Naive thymus-derived CD8-positive, alpha-beta T cell (primary cell): Measurements from ENCODE around the gene SLC35D1. TPM values are rescaled to one million over a fixed set of nuclear protein-coding genes. Genes with fewer than 3 reads are reported as not detected.

Experiments
- ATAC-seq, 2 donors: fragments of 150-1000 bp; cut with Tn5 transposase in 1 of 2; sonication (Bioruptor Pico), chemical (Tn5 transposase) in 1 of 2; 1 replicate in 1 of 2; 2 replicates in 1 of 2; pipeline ENCODE4 v1.10.0; 2021; ENCODE audit warnings: mild to moderate bottlenecking in 2 of 2, moderate library complexity in 2 of 2
- POLR2A ChIA-PET: fragments of 350-600 bp; sonication (Branson Sonifier 250); formaldehyde crosslinking; loops from one replicate; lab custom pipeline; 2021; ENCODE audit warnings: antibody characterized with exemption; lab: Charles Lee
- DNase-seq, 10 donors: peaks; one replicate each; pipeline versions ENCODE4 v3.0.0 to v3.0.0-alpha.2; 2020 to 2022
- H3K27ac Mint-ChIP-seq, 10 donors: one replicate each; pipeline ENCODE4 v1.8.0; 2020 to 2022; ENCODE audit warnings: mild to moderate bottlenecking in 10 of 10, mixed read lengths in 10 of 10, moderate library complexity in 4 of 10, inconsistent platforms in 1 of 10
- H3K27me3 Mint-ChIP-seq, 5 donors: one replicate each; pipeline ENCODE4 v1.8.0; 2021 to 2022; ENCODE audit warnings: mixed read lengths in 5 of 5
- H3K36me3 Mint-ChIP-seq, 3 donors: one replicate each; pipeline ENCODE4 v1.8.0; 2020 to 2022; ENCODE audit warnings: mixed read lengths in 3 of 3, mild to moderate bottlenecking in 2 of 3, inconsistent platforms in 1 of 3
- H3K4me1 Mint-ChIP-seq, 4 donors: one replicate each; pipeline ENCODE4 v1.8.0; 2021 to 2022; ENCODE audit warnings: mixed read lengths in 4 of 4
- H3K4me3 Mint-ChIP-seq, 10 donors: one replicate each; pipeline ENCODE4 v1.8.0; 2020 to 2022; ENCODE audit warnings: mild to moderate bottlenecking in 10 of 10, mixed read lengths in 10 of 10, moderate library complexity in 6 of 10, inconsistent platforms in 1 of 10
- H3K9me3 Mint-ChIP-seq, 9 donors: one replicate each; pipeline ENCODE4 v1.8.0; 2020 to 2022; ENCODE audit warnings: mixed read lengths in 9 of 9, mild to moderate bottlenecking in 3 of 9, inconsistent platforms in 1 of 9, moderate library complexity in 1 of 9
- polyA plus RNA-seq, 3 donors: library from polyadenylated mRNA; unstranded; fragments of 300-500 nt; fragmentation: Illumina TruSeq; gene quantifications; one replicate each; pipeline ENCODE4 v1.2.3, GENCODE V29; 2021
- total RNA-seq, 8 experiments: library from RNA in 2 of 8; stranded (reverse) in 2 of 8; gene quantifications; one replicate each; pipeline ENCODE4 v1.2.3 and lab custom pipeline; 2021 to 2026

SLC35D1 gene
- total RNA-seq (10 to 100 TPM; 22.2 to 22.8 TPM), polyA plus RNA-seq (1 to 10 TPM; 4.6 to 6.2 (median 5.7) TPM), total RNA-seq (lab: John Stamatoyannopoulos, UW) (37.2 to 93.1 (median 53.5) reads per million in 6 experiments)

- DNase-seq (peak; percentile 57 to 87 (median 77)), ATAC-seq (peak; percentile 83 to 84)
- H3K27ac Mint-ChIP-seq: peak within 1 kb of the TSS; percentile 88 to 98 (median 97)
- no peaks in the 10 kb centered on the region for H3K9me3 Mint-ChIP-seq
- H3K27me3 Mint-ChIP-seq: no peaks in the 10 kb centered on the region
- POLR2A ChIA-PET: interaction anchor here (0.5 to 2.1 kb wide), 29 partner anchors 9 to 1986 kb away, joined by 3 to 16 read pairs (median 3); partner anchors contain the start of genes DNAI4, MIER1 and SERBP1
- peaks cover 14 to 31% (median 27%) of the 10 kb centered on the region in 4 donors for H3K4me1 Mint-ChIP-seq
- H3K36me3 Mint-ChIP-seq: peaks cover 8 to 22% (median 10%) of the 10 kb centered on the region in 3 donors
- peak within 1 kb of the TSS; percentile 81 to 97 (median 94) for H3K4me3 Mint-ChIP-seq
Observed at GRCh38 chr1:67053785-67054772, at the start of gene SLC35D1. TSS of gene SLC35D1 (minus strand) at chr1:67054148. CDS start at chr1:67054013, 135 bp downstream.

- POLR2A ChIA-PET: no interaction called here
- Mint-ChIP-seq H3K27ac (no peak overlapping the region), H3K4me1 (peaks cover 0 to 7% (median 4%) of the 10 kb centered on the region in 4 donors), H3K36me3 (no peaks in the 10 kb centered on the region), H3K27me3 (peaks cover 0 to 3% (median 0%) of the 10 kb centered on the region in 5 donors), H3K4me3 (no peak overlapping the region), H3K9me3 (no peaks in the 10 kb centered on the region)
- ATAC-seq: no peak
- no peak for DNase-seq
Observed at GRCh38 chr1:67103548-67103947, 49.6 kb upstream of the SLC35D1 start.

- POLR2A ChIA-PET: no interaction called here
- Mint-ChIP-seq H3K27ac (peak overlapping the region in 1 of 10 donors; percentile 81), H3K27me3 (peaks cover 0 to 3% (median 0%) of the 10 kb centered on the region in 5 donors), H3K36me3 (no peaks in the 10 kb centered on the region), H3K4me3 (no peak overlapping the region), H3K4me1 (peaks cover 0 to 7% (median 3%) of the 10 kb centered on the region in 4 donors), H3K9me3 (no peaks in the 10 kb centered on the region)
- DNase-seq (no peak), ATAC-seq (no peak)
Observed at GRCh38 chr1:67100833-67101232, 46.9 kb upstream of the SLC35D1 start.

GRCh38 chr1:67097305-67097704 lies 43.4 kb upstream of the SLC35D1 start:
- peak overlapping the region in 1 of 10 donors; percentile 43 for H3K27ac Mint-ChIP-seq
- H3K4me3 Mint-ChIP-seq: peak overlapping the region in 1 of 10 donors; percentile 5
- no peaks in the 10 kb centered on the region for H3K9me3 Mint-ChIP-seq
- H3K36me3 Mint-ChIP-seq: no peaks in the 10 kb centered on the region
- peaks cover 0 to 7% (median 3%) of the 10 kb centered on the region in 4 donors for H3K4me1 Mint-ChIP-seq
- H3K27me3 Mint-ChIP-seq: no peaks in the 10 kb centered on the region
- no peak for DNase-seq
- no peak for ATAC-seq
- POLR2A ChIA-PET: no interaction called here

GRCh38 chr1:67094191-67094590 lies 40.2 kb upstream of the SLC35D1 start:
- H3K27ac Mint-ChIP-seq: no peak overlapping the region
- POLR2A ChIA-PET: interaction anchor here (0.9 kb wide), 1 partner anchor 9 kb away, joined by 3 read pairs; no protein-coding TSS in a partner anchor
- no peaks in the 10 kb centered on the region for H3K4me1 Mint-ChIP-seq
- no peak for ATAC-seq
- H3K27me3 Mint-ChIP-seq: peaks cover 0 to 2% (median 0%) of the 10 kb centered on the region in 5 donors
- DNase-seq: no peak
- peaks cover 0 to 7% (median 0%) of the 10 kb centered on the region in 9 donors for H3K9me3 Mint-ChIP-seq
- H3K36me3 Mint-ChIP-seq: peaks cover 0 to 6% (median 5%) of the 10 kb centered on the region in 3 donors
- no peak overlapping the region for H3K4me3 Mint-ChIP-seq

GRCh38 chr1:67089685-67090208 lies 35.8 kb upstream of the SLC35D1 start:
- no peak overlapping the region for H3K4me3 Mint-ChIP-seq
- H3K4me1 Mint-ChIP-seq: peaks cover 0 to 1% (median 0%) of the 10 kb centered on the region in 4 donors
- H3K27me3 Mint-ChIP-seq: peaks cover 0 to 2% (median 0%) of the 10 kb centered on the region in 5 donors
- POLR2A ChIA-PET: interaction anchor here (1.7 kb wide), 1 partner anchor 36 kb away, joined by 6 read pairs; the partner anchor contains the start of gene SLC35D1
- no peak for ATAC-seq
- H3K9me3 Mint-ChIP-seq: peaks cover 0 to 17% (median 0%) of the 10 kb centered on the region in 9 donors
- peaks cover 0 to 10% (median 5%) of the 10 kb centered on the region in 3 donors for H3K36me3 Mint-ChIP-seq
- no peak for DNase-seq
- H3K27ac Mint-ChIP-seq: no peak overlapping the region

GRCh38 chr1:67088440-67088839 lies 34.5 kb upstream of the SLC35D1 start:
- peaks cover 0 to 1% (median 0%) of the 10 kb centered on the region in 4 donors for H3K4me1 Mint-ChIP-seq
- DNase-seq (no peak), ATAC-seq (no peak)
- H3K4me3 Mint-ChIP-seq: no peak overlapping the region
- peaks cover 0 to 10% (median 5%) of the 10 kb centered on the region in 3 donors for H3K36me3 Mint-ChIP-seq
- peak overlapping the region in 1 of 10 donors; percentile 34 for H3K27ac Mint-ChIP-seq
- POLR2A ChIA-PET: no interaction called here
- peaks cover 0 to 17% (median 0%) of the 10 kb centered on the region in 9 donors for H3K9me3 Mint-ChIP-seq
- peaks cover 0 to 2% (median 0%) of the 10 kb centered on the region in 5 donors for H3K27me3 Mint-ChIP-seq

GRCh38 chr1:67085326-67085725 lies 31.4 kb upstream of the SLC35D1 start:
- Mint-ChIP-seq H3K27ac (no peak overlapping the region), H3K4me3 (no peak overlapping the region), H3K27me3 (no peaks in the 10 kb centered on the region), H3K9me3 (peaks cover 0 to 17% (median 0%) of the 10 kb centered on the region in 9 donors), H3K36me3 (peaks cover 0 to 9% (median 5%) of the 10 kb centered on the region in 3 donors), H3K4me1 (peaks cover 0 to 1% (median 0%) of the 10 kb centered on the region in 4 donors)
- POLR2A ChIA-PET: interaction anchor here (0.8 kb wide), 1 partner anchor 9 kb away, joined by 3 read pairs; no protein-coding TSS in a partner anchor
- no peak for ATAC-seq
- DNase-seq: no peak

GRCh38 chr1:67084765-67085318 lies 30.9 kb upstream of the SLC35D1 start:
- peaks cover 0 to 1% (median 0%) of the 10 kb centered on the region in 4 donors for H3K4me1 Mint-ChIP-seq
- H3K36me3 Mint-ChIP-seq: peaks cover 0 to 9% (median 5%) of the 10 kb centered on the region in 3 donors
- DNase-seq: no peak
- H3K9me3 Mint-ChIP-seq: peaks cover 0 to 16% (median 0%) of the 10 kb centered on the region in 9 donors
- H3K27ac Mint-ChIP-seq: no peak overlapping the region
- H3K4me3 Mint-ChIP-seq: no peak overlapping the region
- no peak for ATAC-seq
- POLR2A ChIA-PET: interaction anchor here (0.8 kb wide), 1 partner anchor 9 kb away, joined by 3 read pairs; no protein-coding TSS in a partner anchor
- no peaks in the 10 kb centered on the region for H3K27me3 Mint-ChIP-seq

GRCh38 chr1:67078291-67078690 lies 24.3 kb upstream of the SLC35D1 start:
- H3K27me3 Mint-ChIP-seq: peaks cover 0 to 2% (median 0%) of the 10 kb centered on the region in 5 donors
- DNase-seq (no peak), ATAC-seq (no peak)
- POLR2A ChIA-PET: no interaction called here
- H3K27ac Mint-ChIP-seq: no peak overlapping the region
- peaks cover 0 to 4% (median under 1%) of the 10 kb centered on the region in 9 donors for H3K9me3 Mint-ChIP-seq
- peaks cover 0 to 2% (median 2%) of the 10 kb centered on the region in 3 donors for H3K36me3 Mint-ChIP-seq
- H3K4me1 Mint-ChIP-seq: peaks cover 0 to 2% (median 0%) of the 10 kb centered on the region in 4 donors
- no peak overlapping the region for H3K4me3 Mint-ChIP-seq

- Mint-ChIP-seq H3K9me3 (peaks cover 3 to 11% (median 8%) of the 10 kb centered on the region in 9 donors), H3K36me3 (peaks cover 1 to 9% (median 5%) of the 10 kb centered on the region in 3 donors)
- POLR2A ChIA-PET: no interaction called here
Observed at GRCh38 chr1:67077593-67077992, 23.6 kb upstream of the SLC35D1 start.

GRCh38 chr1:67072749-67073148 lies 18.8 kb upstream of the SLC35D1 start:
- peaks cover 2 to 27% (median 10%) of the 10 kb centered on the region in 3 donors for H3K36me3 Mint-ChIP-seq
- H3K27ac Mint-ChIP-seq: no peak overlapping the region
- DNase-seq (no peak), ATAC-seq (no peak)
- H3K4me3 Mint-ChIP-seq: no peak overlapping the region
- POLR2A ChIA-PET: no interaction called here
- H3K27me3 Mint-ChIP-seq: peaks cover 0 to 6% (median 1%) of the 10 kb centered on the region in 5 donors
- H3K9me3 Mint-ChIP-seq: peaks cover 9 to 40% (median 18%) of the 10 kb centered on the region in 9 donors
- peaks cover 0 to 3% (median 0%) of the 10 kb centered on the region in 4 donors for H3K4me1 Mint-ChIP-seq

More at GRCh38 chr1:67077593-67077992, 23.6 kb upstream of the SLC35D1 start:
- Mint-ChIP-seq H3K27me3 (peaks cover 0 to 3% (median under 1%) of the 10 kb centered on the region in 5 donors), H3K27ac (no peak overlapping the region), H3K4me1 (peaks cover 0 to 4% (median 0%) of the 10 kb centered on the region in 4 donors), H3K4me3 (no peak overlapping the region)
- ATAC-seq (no peak), DNase-seq (no peak)
